Skin epidermis (tissue), 12 donors: ENCODE measurements around the gene RCL1.

Experiments
- H3K27ac ChIP-seq, 21 experiments: fragments of 200-600 bp; sonication (generic) in 11 of 21; one replicate each; pipeline ENCODE4 v1.5.0; 2020; ENCODE audit warnings: mild to moderate bottlenecking in 3 of 21, inconsistent platforms in 2 of 21, moderate library complexity in 2 of 21
- H3K4me3 ChIP-seq, 7 experiments: fragments of 200-600 bp; sonication (generic) in 2 of 7; one replicate each; pipeline ENCODE4 v1.5.0; 2020; ENCODE audit warnings: inconsistent platforms in 2 of 7, mild to moderate bottlenecking in 2 of 7, moderate library complexity in 1 of 7

Gene RCL1

GRCh38 chr9:4905135-4905490 is 112.4 kb downstream of the RCL1 start:
- Histone ChIP-seq H3K27ac (no peak overlapping the region), H3K4me3 (no peak overlapping the region)
